Keratinocyte (primary cell): ENCODE measurements around the gene BRAT1. TPM values are rescaled to one million over a fixed set of nuclear protein-coding genes. Genes with fewer than 3 reads are reported as not detected.

Experiments
- DNase-seq: peaks from one replicate; pipeline ENCODE4 v3.0.0-alpha.2; 2011; ENCODE audit warnings: low read depth, missing footprints, low spot score
- FAIRE-seq: peaks from 2 replicates; lab custom pipeline; 2011; peaks lifted over from hg19 to GRCh38; lab: Jason Lieb, UNC
- H2AFZ ChIP-seq: 2 replicates; pipeline ENCODE4 v1.6.0; 2012; ENCODE audit warnings: low read length, control low read depth, inconsistent platforms; ENCODE audit not compliant: control insufficient read depth
- H3K27ac ChIP-seq: 2 replicates; pipeline ENCODE4 v1.5.1; 2011; ENCODE audit warnings: low read length; ENCODE audit not compliant: control insufficient read depth, insufficient read depth
- H3K27me3 ChIP-seq: 3 replicates; pipeline ENCODE4 v1.6.0; 2011; ENCODE audit warnings: low read length; ENCODE audit not compliant: control insufficient read depth, insufficient read depth; ENCODE audit errors: extremely low read depth
- H3K36me3 ChIP-seq, 2 experiments: 2 replicates in 1 of 2; 3 replicates in 1 of 2; pipeline ENCODE4 v1.5.1; 2011; ENCODE audit warnings: low read length in 2 of 2, mild to moderate bottlenecking in 1 of 2; ENCODE audit not compliant: control insufficient read depth in 2 of 2, insufficient read depth in 2 of 2; ENCODE audit errors: extremely low read depth in 1 of 2
- H3K4me1 ChIP-seq: 3 replicates; pipeline ENCODE4 v1.5.1; 2011; ENCODE audit warnings: low read length; ENCODE audit not compliant: control insufficient read depth, insufficient read depth; ENCODE audit errors: extremely low read depth
- H3K4me2 ChIP-seq: 3 replicates; pipeline ENCODE4 v1.6.0; 2011; ENCODE audit warnings: low read depth, low read length; ENCODE audit not compliant: control insufficient read depth, insufficient read depth; ENCODE audit errors: extremely low read depth
- H3K4me3 ChIP-seq, 3 experiments: fragments of 200-600 bp in 1 of 3; sonication (generic) in 1 of 3; 2 replicates in 2 of 3; 3 replicates in 1 of 3; pipeline ENCODE4 v1.5.1; 2011 to 2016; ENCODE audit warnings: low read length in 3 of 3, mild to moderate bottlenecking in 3 of 3, control low read depth in 2 of 3, inconsistent platforms in 1 of 3, low read depth in 1 of 3, mixed read lengths in 1 of 3, mixed run types in 1 of 3, moderate library complexity in 1 of 3; ENCODE audit not compliant: control insufficient read depth in 2 of 3, insufficient read depth in 2 of 3; ENCODE audit errors: extremely low read depth in 1 of 3
- H3K79me2 ChIP-seq: 2 replicates; pipeline ENCODE4 v1.6.0; 2012; ENCODE audit warnings: low read length; ENCODE audit not compliant: control insufficient read depth, insufficient read depth
- H3K9ac ChIP-seq: 3 replicates; pipeline ENCODE4 v1.6.0; 2011; ENCODE audit warnings: low read length; ENCODE audit not compliant: control insufficient read depth, insufficient read depth; ENCODE audit errors: extremely low read depth
- H3K9me1 ChIP-seq: 3 replicates; pipeline ENCODE4 v1.6.0; 2011; ENCODE audit warnings: low read length; ENCODE audit not compliant: control insufficient read depth, insufficient read depth; ENCODE audit errors: extremely low read depth
- H3K9me3 ChIP-seq: 2 replicates; pipeline ENCODE4 v1.5.1; 2012; ENCODE audit warnings: low read depth, low read length; ENCODE audit not compliant: control insufficient read depth
- H4K20me1 ChIP-seq: 3 replicates; pipeline ENCODE4 v1.6.0; 2011; ENCODE audit warnings: low read length; ENCODE audit not compliant: control insufficient read depth, insufficient read depth; ENCODE audit errors: extremely low read depth
- CTCF ChIP-seq, 3 experiments: IDR thresholded peaks in 1 of 3; conservative IDR thresholded peaks in 1 of 3; optimal IDR thresholded peaks in 1 of 3; 2 replicates in 2 of 3; 3 replicates in 1 of 3; pipeline versions ENCODE3 to v1.5.1; 2011; ENCODE audit warnings: low read length in 3 of 3, mild to moderate bottlenecking in 3 of 3, moderate library complexity in 2 of 3, control low read depth in 1 of 3, inconsistent platforms in 1 of 3; ENCODE audit not compliant: insufficient read depth in 2 of 3; ENCODE audit errors: extremely low read depth in 1 of 3
- EZH2 ChIP-seq: IDR thresholded peaks from one replicate; pipeline ENCODE4 v1.6.1; 2012; ENCODE audit warnings: inconsistent platforms, mild to moderate bottlenecking, low read length, moderate library complexity
- dilution Hi-C: fragments of 300-500 bp; cut with MboI; formaldehyde crosslinking; loops from one replicate; pipeline ENCODE4 v1.7.0; 2020; ENCODE audit warnings: low sequenced_read_pairs; ENCODE audit not compliant: extremely low pct_ligation_motif_present
- polyA plus RNA-seq, 5 experiments: library from polyadenylated mRNA; depleted of rRNA in 3 of 5; stranded (reverse) in 3 of 5; stranded (forward) in 1 of 5; unstranded in 1 of 5; fragments of >200 nt; gene quantifications; 1 replicate in 1 of 5; 2 replicates in 3 of 5; 3 replicates in 1 of 5; pipeline versions ENCODE4 v1.2.1 to v1.2.3, GENCODE V29; 2011 to 2012; ENCODE audit warnings: missing spikeins in 2 of 5, low read depth in 1 of 5, low replicate concordance in 1 of 5

Gene BRAT1
- polyA plus RNA-seq, 1 donor (not counting 4 experiments of a cell fraction or from before 2014, with no cell fraction given), result 6.4 TPM

- peaks cover 53% of the 10 kb centered on the region for H3K4me1 ChIP-seq
These were observed 31.1 kb downstream of the BRAT1 start for GRCh38 chr7:2523941-2524807.

GRCh38 chr7:2523461-2523936 lies 31.8 kb downstream of the BRAT1 start:
- Histone ChIP-seq H3K9ac (peak overlapping the region; percentile 79), H3K27me3 (no peaks in the 10 kb centered on the region), H3K79me2 (peaks cover 20% of the 10 kb centered on the region), H3K9me3 (no peaks in the 10 kb centered on the region), H3K4me3 (peak overlapping the region; percentile 7 to 57 (median 31)), H4K20me1 (peaks cover 7% of the 10 kb centered on the region), H2AFZ (no peak overlapping the region), H3K27ac (peak overlapping the region; percentile 95), H3K36me3 (peaks cover 5 to 6% of the 10 kb centered on the region in 2 experiments), H3K4me2 (peak overlapping the region; percentile 96), H3K4me1 (peaks cover 50% of the 10 kb centered on the region), H3K9me1 (no peaks in the 10 kb centered on the region)
- no peak for DNase-seq
- TF ChIP-seq CTCF (optimal IDR thresholded peaks at IDR 0.05 in 1 of 3, IDR thresholded peaks at IDR 0.05 in 1 of 3, conservative IDR thresholded peaks at IDR 0.05 in 1 of 3; ENCODE audit: extremely low read depth in 1 of 3, insufficient read depth in 2 of 3, low read length in 3 of 3), result no peak
- TF ChIP-seq EZH2, result no peak
- dilution Hi-C loops, result no loop called here
- peak; percentile 43 for FAIRE-seq

More at GRCh38 chr7:2523941-2524807, 31.1 kb downstream of the BRAT1 start:
- dilution Hi-C loops, result no loop called here
- H3K36me3 ChIP-seq, result peaks cover 10 to 11% of the 10 kb centered on the region in 2 experiments
- H2AFZ ChIP-seq, result no peak overlapping the region
- peak overlapping the region; percentile 7 to 57 (median 31) for H3K4me3 ChIP-seq
- peak overlapping the region; percentile 79 for H3K9ac ChIP-seq
- H3K9me1 ChIP-seq, result no peaks in the 10 kb centered on the region
- DNase-seq, result no peak
- no peaks in the 10 kb centered on the region for H3K27me3 ChIP-seq
- TF ChIP-seq EZH2 (no peak), CTCF (optimal IDR thresholded peaks at IDR 0.05 in 1 of 3, IDR thresholded peaks at IDR 0.05 in 1 of 3, conservative IDR thresholded peaks at IDR 0.05 in 1 of 3; ENCODE audit: extremely low read depth in 1 of 3, insufficient read depth in 2 of 3, low read length in 3 of 3) (no peak)
- peaks cover 20% of the 10 kb centered on the region for H3K79me2 ChIP-seq
- peaks cover 7% of the 10 kb centered on the region for H4K20me1 ChIP-seq
- H3K4me2 ChIP-seq, result peak overlapping the region; percentile 96
- H3K9me3 ChIP-seq, result no peaks in the 10 kb centered on the region
- FAIRE-seq, result peak; percentile 32
- H3K27ac ChIP-seq, result peak overlapping the region; percentile 95
